Activated CD4-positive, CD25-positive, alpha-beta regulatory T cell (primary cell): Measurements from ENCODE around the gene NCAM1.

Experiments
- DNase-seq, 4 experiments: peaks; one replicate each; lab custom pipeline; 2025; lab: John Stamatoyannopoulos, UW

The NCAM1 gene

GRCh38 chr11:113131036-113131775 is 170.0 kb downstream of the NCAM1 start:
- no peak for DNase-seq

- no peak for DNase-seq
Observed at GRCh38 chr11:113133071-113133470, 171.9 kb downstream of the NCAM1 start.

GRCh38 chr11:113134626-113135025 is 173.4 kb downstream of the NCAM1 start:
- DNase-seq = no peak

DNA sequence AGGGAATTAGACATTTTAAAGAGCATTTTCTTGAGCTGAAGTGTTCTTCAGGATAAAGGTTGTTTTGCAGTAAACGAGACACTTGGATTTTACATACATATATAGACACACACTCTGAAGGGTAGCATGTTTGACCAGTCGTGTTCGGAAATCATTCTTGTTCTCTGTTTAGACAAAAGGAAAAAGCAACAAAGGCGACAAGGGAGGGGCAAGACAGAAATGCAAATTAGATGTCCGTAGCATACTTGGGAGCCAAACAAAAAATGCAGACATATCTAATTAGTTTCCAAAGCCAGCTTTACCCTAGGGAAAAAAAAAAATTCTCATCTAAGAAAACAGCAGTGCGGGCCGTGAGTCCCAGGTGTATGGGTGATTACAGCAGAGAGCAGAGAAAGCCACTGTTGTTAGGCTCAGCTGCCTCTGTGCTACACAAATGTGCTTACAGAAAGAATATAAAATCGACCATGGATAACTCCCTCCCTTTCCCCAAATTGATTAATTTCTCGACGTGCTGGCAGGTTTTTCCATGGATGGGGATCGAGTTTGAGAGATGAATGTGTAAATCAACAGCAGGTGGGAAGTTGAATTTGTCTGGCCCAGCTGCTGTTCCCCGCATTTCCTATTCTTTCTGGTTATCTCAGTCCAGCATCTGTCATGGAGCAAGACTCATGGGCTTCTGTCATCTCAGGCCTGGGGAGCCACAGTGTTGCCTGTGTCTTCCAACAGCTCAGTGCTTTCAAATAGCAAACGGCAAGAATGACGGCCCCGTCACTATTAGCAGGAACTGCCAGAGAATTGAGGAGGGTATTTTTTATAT is 176.7 kb downstream of the NCAM1 start:
- no peak for DNase-seq

GRCh38 chr11:113138731-113139130 is 177.5 kb downstream of the NCAM1 start:
- DNase-seq = no peak

GRCh38 chr11:113141010-113141409 is 179.8 kb downstream of the NCAM1 start:
- DNase-seq = no peak

- DNase-seq = no peak
Observed at GRCh38 chr11:113142508-113142907, 181.3 kb downstream of the NCAM1 start.

GRCh38 chr11:113147249-113147648 is 186.0 kb downstream of the NCAM1 start:
- DNase-seq = no peak

DNA sequence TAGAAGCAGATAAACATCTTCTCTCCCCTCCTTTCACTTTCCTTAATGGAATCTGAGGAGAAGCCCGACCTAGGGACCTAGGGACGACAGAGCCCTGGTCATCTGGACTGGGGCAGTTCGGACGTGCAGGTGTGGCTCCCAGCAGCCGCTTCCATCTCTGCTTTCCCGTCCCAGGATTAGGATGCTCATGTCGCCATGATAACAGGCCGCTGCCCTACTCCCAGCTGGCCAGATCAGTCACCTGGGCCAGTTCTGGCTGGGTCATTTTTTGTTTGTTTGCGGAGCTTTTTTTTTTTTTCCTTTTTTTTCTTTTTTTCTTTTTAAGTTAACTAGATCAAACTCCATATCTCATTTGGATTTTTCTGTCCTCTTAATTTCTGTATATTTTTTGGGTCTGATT is 186.9 kb downstream of the NCAM1 start:
- DNase-seq = no peak

- no peak for DNase-seq
Observed at GRCh38 chr11:113148652-113149051, 187.4 kb downstream of the NCAM1 start.

DNA sequence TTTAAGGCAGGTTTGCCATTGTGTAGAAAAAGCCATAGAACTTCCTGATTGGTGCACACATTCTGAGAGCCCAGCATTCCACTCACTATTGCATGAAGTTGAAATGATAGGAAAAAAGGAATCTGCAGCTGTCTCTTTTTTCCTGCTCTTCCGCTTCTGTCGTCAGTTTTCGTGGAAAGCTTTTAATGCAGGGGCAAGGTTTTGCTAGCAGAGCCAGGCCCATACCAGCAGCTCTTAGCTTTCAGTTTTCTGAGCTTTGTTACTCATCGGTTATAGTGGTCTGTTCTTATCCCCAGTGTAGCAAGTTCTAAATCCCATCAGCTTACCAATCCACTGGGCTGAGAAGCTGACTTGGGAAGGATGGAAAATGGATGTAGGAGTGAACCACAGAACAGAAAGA is 190.3 kb downstream of the NCAM1 start:
- DNase-seq = no peak

- DNase-seq = no peak
Observed at GRCh38 chr11:113152500-113152899, 191.3 kb downstream of the NCAM1 start.

DNA sequence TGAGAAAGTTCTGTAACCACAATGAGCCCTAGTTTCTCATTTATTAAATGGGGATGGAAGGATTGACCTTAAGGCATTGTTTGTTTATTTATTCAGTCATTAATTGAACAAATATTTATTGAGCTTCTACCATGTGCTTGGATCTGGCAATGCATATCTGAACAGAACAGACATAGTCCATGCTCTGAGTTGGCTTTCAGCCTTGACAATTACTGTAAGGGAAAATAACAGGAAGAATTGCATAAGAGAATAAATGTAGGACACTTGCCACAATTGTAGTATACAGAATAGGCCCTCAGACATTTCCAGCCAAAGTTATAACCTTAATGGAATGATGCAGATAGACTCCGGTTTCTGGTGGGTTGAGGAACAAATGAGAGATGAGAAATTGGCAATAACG is 192.6 kb downstream of the NCAM1 start:
- DNase-seq = no peak

- DNase-seq = no peak
Observed at GRCh38 chr11:113159988-113160807, 199.0 kb downstream of the NCAM1 start.

DNA sequence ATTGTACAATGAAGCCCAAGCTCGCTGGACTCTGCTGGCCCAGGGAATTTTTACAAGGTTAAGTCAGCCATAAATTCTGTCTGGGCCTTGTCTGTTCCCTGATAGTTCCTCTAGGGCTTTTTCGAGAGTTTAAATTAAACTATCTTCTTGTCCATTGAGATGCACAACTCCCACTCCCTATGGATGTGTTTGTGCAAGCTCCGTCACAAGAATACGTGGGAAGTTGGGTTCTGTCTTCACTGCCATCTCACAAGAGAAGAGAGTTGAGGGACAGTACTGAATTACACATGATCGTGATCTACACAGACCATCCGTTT is 199.5 kb downstream of the NCAM1 start:
- DNase-seq = no peak

DNA sequence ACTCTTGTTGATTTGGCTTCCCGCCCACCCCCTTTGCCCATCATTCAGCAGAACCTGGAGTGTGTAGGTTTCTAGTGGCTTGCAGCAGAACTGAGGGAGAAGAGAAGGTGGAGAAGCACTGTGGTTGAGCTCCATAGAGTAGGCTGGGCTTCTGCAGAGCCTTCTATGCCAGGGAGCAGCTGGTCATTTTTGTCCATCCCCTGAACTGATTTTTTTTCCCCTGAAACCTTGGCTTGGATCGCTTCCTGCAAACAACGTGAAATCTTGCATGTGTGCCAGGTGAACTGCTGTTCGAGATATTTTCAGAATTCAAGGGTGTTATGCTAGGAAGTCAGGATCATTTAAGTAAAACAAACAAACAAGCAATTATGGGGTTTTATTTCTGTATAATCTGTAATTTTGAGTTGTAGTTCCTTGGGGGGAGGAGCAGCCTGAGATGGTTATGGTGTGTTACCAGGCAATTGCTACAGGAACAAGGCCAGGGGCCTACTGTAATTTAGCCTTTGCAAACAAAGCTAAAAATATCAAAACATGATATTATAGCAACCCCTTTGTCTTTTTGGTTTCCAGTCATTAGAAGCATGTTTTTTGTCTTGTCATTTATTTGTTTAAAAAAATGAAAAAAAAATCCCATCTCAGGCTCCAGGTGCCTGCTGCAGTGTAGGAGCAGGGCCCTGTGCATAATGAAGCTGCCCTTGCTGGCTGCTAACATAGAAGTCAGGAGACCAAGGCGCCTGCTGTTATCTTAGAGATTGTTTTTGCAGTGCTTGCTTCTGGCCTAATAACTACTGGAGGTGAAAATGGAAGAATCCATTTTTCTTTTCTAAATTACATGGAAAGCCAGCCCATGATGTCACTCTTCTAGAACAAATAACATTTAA is 200.7 kb downstream of the NCAM1 start:
- no peak for DNase-seq

DNA sequence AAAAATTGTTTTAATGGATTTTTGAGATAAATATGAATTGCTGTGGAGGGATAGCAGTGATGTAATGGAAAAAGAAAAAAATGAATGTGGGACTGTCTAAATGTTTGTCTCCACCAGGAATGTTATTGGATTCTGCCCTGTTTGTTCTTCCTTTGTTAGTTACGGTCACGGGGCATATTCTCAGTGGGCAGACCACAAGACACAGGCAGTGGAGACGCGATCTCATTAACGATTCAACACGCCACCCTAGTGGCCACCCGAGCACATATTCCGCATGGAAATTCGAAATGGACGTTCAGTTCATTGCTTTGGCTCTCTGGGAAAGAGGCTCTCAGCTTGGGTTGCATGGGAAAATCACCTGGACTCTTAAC is 201.4 kb downstream of the NCAM1 start:
- no peak for DNase-seq

DNA sequence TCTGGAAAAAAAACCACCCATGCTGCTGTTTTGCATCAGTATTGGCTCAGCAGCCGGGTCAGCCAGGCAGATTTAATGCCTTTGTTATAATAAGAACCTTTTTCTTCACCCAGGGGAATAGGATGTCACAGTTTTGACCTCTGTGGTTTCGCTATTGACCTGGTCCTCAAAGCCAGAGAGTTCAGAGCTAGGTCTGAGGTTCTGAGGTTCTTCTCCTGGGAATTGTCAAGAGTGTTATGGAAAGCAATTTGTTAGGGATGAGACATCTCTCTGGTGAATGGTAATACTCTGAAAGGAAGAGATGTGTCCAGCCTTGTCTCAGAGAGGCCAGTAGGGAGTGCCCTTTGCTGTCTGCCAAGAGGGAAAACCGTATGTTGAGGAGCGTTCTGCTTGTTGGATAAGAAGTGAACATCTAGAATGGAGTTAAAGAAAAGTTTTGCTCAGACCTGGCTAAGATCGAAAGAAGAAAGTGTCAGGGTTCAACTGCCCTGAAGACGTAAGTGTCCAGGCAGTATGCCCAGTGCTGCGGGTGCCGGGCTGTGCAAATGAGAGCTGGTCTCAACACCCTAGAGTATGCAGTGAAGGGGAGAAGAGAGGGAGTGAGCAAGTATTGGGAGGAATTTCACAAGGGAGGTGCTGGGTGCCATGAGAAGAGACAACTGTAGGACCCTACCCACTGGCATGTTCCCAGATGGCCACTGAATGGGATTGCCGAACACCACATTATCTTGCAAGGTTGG is 202.2 kb downstream of the NCAM1 start:
- no peak for DNase-seq

DNA sequence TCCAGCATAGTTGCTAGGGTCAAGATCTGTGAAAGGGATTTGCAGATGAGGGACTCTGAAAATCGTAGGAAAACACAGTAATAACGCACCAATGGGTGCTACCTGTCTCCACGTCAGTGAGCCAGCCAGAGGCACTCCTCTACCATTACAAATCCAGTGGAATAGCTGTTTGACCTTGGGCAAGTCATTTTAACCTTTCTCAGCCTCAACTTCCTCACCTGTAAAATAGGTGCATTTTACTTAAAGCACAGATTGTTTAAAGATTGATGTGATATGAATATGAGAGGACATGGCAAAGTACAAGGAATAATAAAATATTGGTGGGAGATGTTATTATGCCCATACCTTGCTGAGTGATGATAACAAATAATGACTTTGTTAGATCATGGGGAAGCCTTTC is 205.1 kb downstream of the NCAM1 start:
- no peak for DNase-seq

DNA sequence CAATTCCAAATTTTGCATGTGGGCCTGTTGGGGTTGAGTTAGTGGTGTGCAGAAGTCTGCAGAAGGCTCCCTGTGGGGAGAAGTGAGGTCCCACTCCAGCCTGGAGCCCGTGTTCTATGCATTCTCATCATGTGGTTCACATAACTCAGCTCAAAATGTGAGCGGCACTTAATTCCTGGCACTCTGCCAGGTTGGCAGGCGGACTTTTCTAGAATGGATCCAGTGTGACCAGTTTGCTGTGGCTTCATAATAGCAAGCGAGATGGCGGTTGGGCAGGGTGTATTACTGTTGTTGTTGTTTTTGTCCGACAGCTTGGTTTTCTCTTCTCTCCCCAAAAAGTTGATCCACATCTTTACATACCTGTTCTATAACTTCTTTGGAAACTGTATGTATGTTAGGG is 206.4 kb downstream of the NCAM1 start:
- DNase-seq = no peak
